Endothelial cell of coronary artery (primary cell): ENCODE data around the gene OR51F1. TPM values are rescaled to one million over a fixed set of nuclear protein-coding genes. Genes with fewer than 3 reads are reported as not detected.

Experiments used
- total RNA-seq: library from RNA; depleted of rRNA; stranded (reverse); fragments of >200 nt; gene quantifications from 2 replicates; pipeline ENCODE4 v1.2.3, GENCODE V29; 2014

The OR51F1 gene
- not detected in 2 replicates for total RNA-seq

GRCh38 chr11:4769838-4770237 lies at the start of gene OR51F1:
Gene OR51F1 (minus strand): TSS chr11:4769938. CDS start chr11:4769938, 0 bp downstream.

GRCh38 chr11:4804280-4804679 lies 34.5 kb upstream of the OR51F1 start, which contains the start of gene OR52R1:
Gene OR52R1 (minus strand): TSS chr11:4804380. CDS start chr11:4804380, 0 bp downstream.

Other genes with a start within 250 kb of the OR51F1 start
- not detected in 2 replicates for gene OR52M1, start 224.7 kb downstream of the OR51F1 start, total RNA-seq
- gene OR52I2, start 188.2 kb downstream of the OR51F1 start, total RNA-seq = not detected in 2 replicates
- not detected in 2 replicates for gene OR52I1, start 175.9 kb downstream of the OR51F1 start, total RNA-seq
- 7.1 and 14.4 TPM in 2 replicates for gene TRIM68, start 161.7 kb downstream of the OR51F1 start, total RNA-seq
- gene OR51D1, start 132.5 kb downstream of the OR51F1 start, total RNA-seq = not detected in 2 replicates
- not detected in 2 replicates for gene OR51E1, start 126.0 kb downstream of the OR51F1 start, total RNA-seq
- not detected in 2 replicates for gene OR51E2, start 72.1 kb downstream of the OR51F1 start, total RNA-seq
- not detected in 2 replicates for gene MMP26, start 65.2 kb downstream of the OR51F1 start, total RNA-seq
- gene OR52R1, start 34.4 kb upstream of the OR51F1 start, total RNA-seq = not detected in 2 replicates
- gene OR51F2, start 51.4 kb upstream of the OR51F1 start, total RNA-seq = not detected in 2 replicates
- gene OR51S1, start 79.3 kb upstream of the OR51F1 start, total RNA-seq = not detected in 2 replicates
- gene OR51T1, start 112.0 kb upstream of the OR51F1 start, total RNA-seq = not detected in 2 replicates
- not detected in 2 replicates for gene OR51A7, start 133.8 kb upstream of the OR51F1 start, total RNA-seq
- gene OR51G2, start 149.4 kb upstream of the OR51F1 start, total RNA-seq = not detected in 2 replicates
- not detected in 2 replicates for gene OR51G1, start 154.4 kb upstream of the OR51F1 start, total RNA-seq
- gene OR51A4, start 177.7 kb upstream of the OR51F1 start, total RNA-seq = not detected in 2 replicates
- not detected in 2 replicates for gene OR51A2, start 185.8 kb upstream of the OR51F1 start, total RNA-seq
- gene OR51L1, start 224.9 kb upstream of the OR51F1 start, total RNA-seq = not detected in 2 replicates